WERI-Rb-1 (cell line): ENCODE data around the gene LIN52.
A peak's percentile ranks its signal among the peaks of the same experiment; 100 is the strongest.

Experiments used
- DNase-seq: peaks from one replicate; pipeline ENCODE4 v3.0.0-alpha.2; 2020
- H3K27ac ChIP-seq: fragments of 250-450 bp; sonication (Bioruptor Pico); 2 replicates; pipeline ENCODE4 v1.5.1; 2020; ENCODE audit warnings: mild to moderate bottlenecking, moderate library complexity
- H3K27me3 ChIP-seq: fragments of 250-450 bp; sonication (Bioruptor Pico); 2 replicates; pipeline ENCODE4 v1.5.1; 2021; ENCODE audit warnings: mild to moderate bottlenecking, low read depth, moderate library complexity; ENCODE audit not compliant: insufficient read depth, severe bottlenecking
- H3K36me3 ChIP-seq: fragments of 250-450 bp; sonication (Bioruptor Pico); 2 replicates; pipeline ENCODE4 v1.5.1; 2020; ENCODE audit warnings: mild to moderate bottlenecking, moderate library complexity
- H3K4me3 ChIP-seq: 2 replicates; pipeline ENCODE4 v1.5.1; 2011; ENCODE audit warnings: low read depth, mild to moderate bottlenecking, control low read depth, low read length
- H3K9me3 ChIP-seq: fragments of 250-450 bp; sonication (Bioruptor Pico); 2 replicates; pipeline ENCODE4 v1.5.1; 2021; ENCODE audit warnings: mild to moderate bottlenecking, moderate library complexity; ENCODE audit not compliant: severe bottlenecking
- CTCF ChIP-seq: IDR thresholded peaks from 2 replicates; pipeline ENCODE4 v1.5.1; 2011; ENCODE audit warnings: low read depth, mild to moderate bottlenecking, control low read depth, inconsistent platforms, low read length

The LIN52 gene

GRCh38 chr14:74134484-74134883 is 49.7 kb downstream of the LIN52 start:
- Histone ChIP-seq H3K27ac (no peak overlapping the region), H3K36me3 (no peaks in the 10 kb centered on the region), H3K4me3 (no peak overlapping the region), H3K27me3 (no peaks in the 10 kb centered on the region), H3K9me3 (no peaks in the 10 kb centered on the region)
- DNase-seq = no peak
- TF ChIP-seq CTCF = no peak

GRCh38 chr14:74135426-74135825 is 50.7 kb downstream of the LIN52 start:
- no peak for DNase-seq
- no peaks in the 10 kb centered on the region for H3K36me3 ChIP-seq
- TF ChIP-seq CTCF = no peak
- no peak overlapping the region for H3K4me3 ChIP-seq
- H3K9me3 ChIP-seq = no peaks in the 10 kb centered on the region
- H3K27me3 ChIP-seq = no peaks in the 10 kb centered on the region
- no peak overlapping the region for H3K27ac ChIP-seq

- H3K4me3 ChIP-seq = no peak overlapping the region
- H3K27ac ChIP-seq = no peak overlapping the region
- H3K27me3 ChIP-seq = no peaks in the 10 kb centered on the region
- no peaks in the 10 kb centered on the region for H3K36me3 ChIP-seq
- TF ChIP-seq CTCF = no peak
- peak; percentile 89 for DNase-seq
- H3K9me3 ChIP-seq = no peaks in the 10 kb centered on the region
Measured at GRCh38 chr14:74140374-74140850, 55.7 kb downstream of the LIN52 start.

GRCh38 chr14:74141703-74142102 is 56.9 kb downstream of the LIN52 start:
- H3K4me3 ChIP-seq = no peak overlapping the region
- TF ChIP-seq CTCF = no peak
- no peak overlapping the region for H3K27ac ChIP-seq
- H3K27me3 ChIP-seq = no peaks in the 10 kb centered on the region
- DNase-seq = no peak
- H3K9me3 ChIP-seq = no peaks in the 10 kb centered on the region
- no peaks in the 10 kb centered on the region for H3K36me3 ChIP-seq

GRCh38 chr14:74142523-74142922 is 57.8 kb downstream of the LIN52 start:
- Histone ChIP-seq H3K27me3 (no peaks in the 10 kb centered on the region), H3K36me3 (no peaks in the 10 kb centered on the region), H3K4me3 (no peak overlapping the region), H3K27ac (no peak overlapping the region), H3K9me3 (no peaks in the 10 kb centered on the region)
- no peak for TF ChIP-seq CTCF
- no peak for DNase-seq

GRCh38 chr14:74144789-74145188 is 60.0 kb downstream of the LIN52 start:
- Histone ChIP-seq H3K36me3 (no peaks in the 10 kb centered on the region), H3K4me3 (no peak overlapping the region), H3K9me3 (no peaks in the 10 kb centered on the region), H3K27ac (no peak overlapping the region), H3K27me3 (no peaks in the 10 kb centered on the region)
- no peak for DNase-seq
- TF ChIP-seq CTCF = no peak
